GM12878 (cell line): ENCODE results near the gene DCP1B. TPM values are rescaled to one million over a fixed set of nuclear protein-coding genes. Genes with fewer than 3 reads are reported as not detected.

Source experiments
- FOXK2 ChIP-seq: fragments of 450-650 bp; IDR thresholded peaks from 2 replicates; pipeline ENCODE4 v1.6.1; 2017; ENCODE audit warnings: mild to moderate bottlenecking, moderate library complexity
- IKZF2 ChIP-seq, 2 experiments: fragments of 450-650 bp; IDR thresholded peaks; 2 replicates each; pipeline ENCODE4 v1.6.1; 2017; ENCODE audit warnings: mild to moderate bottlenecking in 2 of 2, moderate library complexity in 2 of 2
- IRF4 ChIP-seq: IDR thresholded peaks from 2 replicates; pipeline ENCODE4 v1.6.1; 2011; ENCODE audit warnings: low read depth, low read length
- JUNB ChIP-seq: IDR thresholded peaks from 2 replicates; pipeline ENCODE4 v1.6.1; 2016; ENCODE audit warnings: antibody characterized with exemption, mild to moderate bottlenecking
- MTA3 ChIP-seq: IDR thresholded peaks from 2 replicates; pipeline ENCODE4 v1.6.1; 2012; ENCODE audit warnings: low read length, inconsistent platforms, borderline replicate concordance
- MXI1 ChIP-seq: fragments of 150-350 bp; IDR thresholded peaks from 2 replicates; pipeline ENCODE4 v1.6.1; 2011; ENCODE audit warnings: low read depth, mild to moderate bottlenecking, inconsistent platforms, low read length, improper control_type of control experiment
- MYB ChIP-seq: fragments of 150-350 bp; IDR thresholded peaks from 2 replicates; pipeline ENCODE4 v1.6.1; 2014; ENCODE audit warnings: mild to moderate bottlenecking, low read depth, low read length, borderline replicate concordance
- NFYA ChIP-seq: IDR thresholded peaks from 2 replicates; pipeline ENCODE4 v1.6.1; 2011; ENCODE audit warnings: low read depth, mild to moderate bottlenecking, low read length, improper control_type of control experiment, borderline replicate concordance
- NR2C1 ChIP-seq: fragments of 450-650 bp; IDR thresholded peaks from 2 replicates; pipeline ENCODE4 v1.6.1; 2017; ENCODE audit warnings: antibody characterized with exemption, mild to moderate bottlenecking, moderate library complexity
- NR2C2 ChIP-seq: IDR thresholded peaks from 2 replicates; pipeline ENCODE4 v1.6.1; 2011; ENCODE audit warnings: borderline replicate concordance, low read depth; ENCODE audit not compliant: control insufficient read depth, insufficient read length
- PAX5 ChIP-seq: IDR thresholded peaks from 2 replicates; pipeline ENCODE4 v1.6.1; 2011; ENCODE audit warnings: low read depth, low read length, borderline replicate concordance
- PAX8 ChIP-seq: fragments of 450-650 bp; IDR thresholded peaks from 2 replicates; pipeline ENCODE4 v1.6.1; 2017; ENCODE audit warnings: mild to moderate bottlenecking, moderate library complexity
- PML ChIP-seq: IDR thresholded peaks from 2 replicates; pipeline ENCODE4 v1.6.1; 2012; ENCODE audit warnings: low read length, inconsistent platforms
- POLR2A ChIP-seq: IDR thresholded peaks from 2 replicates; pipeline ENCODE4 v1.6.1; 2011; ENCODE audit warnings: low read depth, mild to moderate bottlenecking, low read length
- RCOR1 ChIP-seq: conservative IDR thresholded peaks from 2 replicates; pipeline ENCODE4 v1.6.1; 2012; ENCODE audit warnings: low read depth, low read length, improper control_type of control experiment
- SMARCA5 ChIP-seq: fragments of 450-650 bp; IDR thresholded peaks from 2 replicates; pipeline ENCODE4 v1.6.1; 2017; ENCODE audit warnings: mild to moderate bottlenecking
- SMC3 ChIP-seq: IDR thresholded peaks from 2 replicates; pipeline ENCODE4 v1.6.1; 2011; ENCODE audit warnings: low read length, improper control_type of control experiment, borderline replicate concordance
- SUPT20H ChIP-seq: IDR thresholded peaks from 2 replicates; pipeline ENCODE4 v1.6.1; 2011; ENCODE audit warnings: low read depth, mild to moderate bottlenecking, low read length, moderate library complexity, borderline replicate concordance; ENCODE audit not compliant: control insufficient read depth
- TBL1XR1 ChIP-seq: IDR thresholded peaks from 2 replicates; pipeline ENCODE4 v1.6.1; 2012; ENCODE audit warnings: low read depth, low read length, improper control_type of control experiment
- polyA plus RNA-seq, 11 experiments: library from polyadenylated mRNA; depleted of rRNA in 4 of 11; unstranded in 6 of 11; stranded (reverse) in 5 of 11; fragments of >200 nt; fragmentation: Nextera tagmentation in 4 of 11; fragmentation: Illumina TruSeq in 1 of 11; extraction: Ambion mirVana in 4 of 11; extraction: Trizol in 1 of 11; gene quantifications; 1 replicate in 1 of 11; 2 replicates in 10 of 11; pipeline versions ENCODE4 v1.2.1 to v1.2.3, GENCODE V29; 2011 to 2016; ENCODE audit warnings: inconsistent platforms in 2 of 11, missing spikeins in 2 of 11, low read depth in 1 of 11
- total RNA-seq, 4 experiments: library from RNA; depleted of rRNA in 3 of 4; stranded (reverse); fragments of >200 nt in 3 of 4; fragmentation: Illumina TruSeq in 1 of 4; extraction: Trizol in 1 of 4; gene quantifications; 2 replicates each; pipeline versions ENCODE4 v1.2.1 to v1.2.3, GENCODE V29; 2013 to 2021
- TF ChIP-seq, protein P1 (sequence below): fragments of 450-650 bp; IDR thresholded peaks from 2 replicates; pipeline ENCODE4 v1.6.1; 2018; ENCODE audit warnings: borderline replicate concordance, mild to moderate bottlenecking; ENCODE audit not compliant: partially characterized antibody
- TF ChIP-seq, protein P2 (sequence below): fragments of 450-650 bp; formaldehyde crosslinking; IDR thresholded peaks from 2 replicates; pipeline ENCODE4 v1.4.0; 2022; ENCODE audit warnings: mild to moderate bottlenecking, moderate library complexity
- TF ChIP-seq, protein P3 (sequence below): fragments of 450-650 bp; IDR thresholded peaks from 2 replicates; pipeline ENCODE4 v1.6.1; 2016; ENCODE audit warnings: mild to moderate bottlenecking
- TF ChIP-seq, protein P4 (sequence below): IDR thresholded peaks from 2 replicates; pipeline ENCODE4 v1.6.1; 2011; ENCODE audit warnings: low read depth, mild to moderate bottlenecking, low read length, moderate library complexity, borderline replicate concordance; ENCODE audit errors: extremely low read depth
- TF ChIP-seq, protein P5 (sequence below): IDR thresholded peaks from 2 replicates; pipeline ENCODE4 v1.6.1; 2012; ENCODE audit warnings: low read depth, low read length, improper control_type of control experiment

Gene DCP1B
- total and polyA plus RNA-seq, 10 of the 15 experiments (the other 5 are each of a cell fraction or from before 2014, with no cell fraction given) = 1.3 to 23.4 (median 15.3) TPM

DNA sequence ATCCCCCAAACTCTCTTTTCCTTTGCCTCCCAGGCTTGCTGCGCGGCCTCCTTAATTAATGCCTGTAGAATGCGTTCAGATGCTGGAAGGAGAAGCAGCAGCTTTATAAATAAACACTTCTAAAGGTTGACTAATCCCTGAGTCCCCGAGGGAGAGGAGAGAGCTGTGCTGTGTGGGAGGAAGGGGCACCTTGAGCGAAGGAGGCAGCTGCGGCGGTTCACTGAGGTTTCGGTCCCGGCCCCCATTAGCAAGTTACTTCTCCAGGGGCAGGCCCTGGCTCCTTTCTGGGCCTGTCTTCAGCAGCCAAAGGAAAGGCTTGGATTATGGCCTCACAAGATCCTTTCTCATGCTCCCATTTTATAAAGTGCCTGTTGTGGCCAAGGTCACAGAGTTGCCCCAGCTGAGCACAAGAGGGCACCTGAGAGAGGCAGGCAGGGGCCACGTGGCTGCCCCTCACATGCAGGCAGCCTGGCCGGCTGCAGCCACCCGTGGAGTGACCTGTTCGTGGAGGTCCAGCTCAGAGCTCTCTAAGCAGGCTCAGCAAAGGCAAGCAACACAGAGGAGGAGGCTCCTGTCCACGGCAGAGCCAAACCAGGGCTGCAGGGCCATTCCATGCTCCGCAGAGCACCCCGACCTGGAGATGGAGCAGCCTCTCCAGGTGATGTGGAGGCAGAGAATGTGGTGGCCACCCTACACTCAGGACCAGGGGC, 70.8 kb downstream of the DCP1B start (continued):
- TF ChIP-seq NR2C1 (no peak), PAX8 (no peak), PML (no peak), SMARCA5 (no peak), POLR2A (no peak), SMC3 (no peak), IKZF2 (IDR thresholded peaks at IDR 0.05) (peak; percentile 53 to 68; a peak in 2 of 4 replicates), PAX5 (peak; percentile 45; the same call in 1 of the 2 replicates), IRF4 (no peak), NR2C2 (no peak), NFYA (no peak), MXI1 (no peak), JUNB (no peak), MYB (no peak), RCOR1 (no peak), TBL1XR1 (no peak), MTA3 (no peak), SUPT20H (no peak), FOXK2 (no peak)
- TF ChIP-seq, protein P1, sequence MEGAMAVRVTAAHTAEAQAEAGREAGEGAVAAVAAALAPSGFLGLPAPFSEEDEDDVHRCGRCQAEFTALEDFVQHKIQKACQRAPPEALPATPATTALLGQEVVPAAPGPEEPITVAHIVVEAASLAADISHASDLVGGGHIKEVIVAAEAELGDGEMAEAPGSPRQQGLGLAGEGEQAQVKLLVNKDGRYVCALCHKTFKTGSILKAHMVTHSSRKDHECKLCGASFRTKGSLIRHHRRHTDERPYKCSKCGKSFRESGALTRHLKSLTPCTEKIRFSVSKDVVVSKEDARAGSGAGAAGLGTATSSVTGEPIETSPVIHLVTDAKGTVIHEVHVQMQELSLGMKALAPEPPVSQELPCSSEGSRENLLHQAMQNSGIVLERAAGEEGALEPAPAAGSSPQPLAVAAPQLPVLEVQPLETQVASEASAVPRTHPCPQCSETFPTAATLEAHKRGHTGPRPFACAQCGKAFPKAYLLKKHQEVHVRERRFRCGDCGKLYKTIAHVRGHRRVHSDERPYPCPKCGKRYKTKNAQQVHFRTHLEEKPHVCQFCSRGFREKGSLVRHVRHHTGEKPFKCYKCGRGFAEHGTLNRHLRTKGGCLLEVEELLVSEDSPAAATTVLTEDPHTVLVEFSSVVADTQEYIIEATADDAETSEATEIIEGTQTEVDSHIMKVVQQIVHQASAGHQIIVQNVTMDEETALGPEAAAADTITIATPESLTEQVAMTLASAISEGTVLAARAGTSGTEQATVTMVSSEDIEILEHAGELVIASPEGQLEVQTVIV = no peak
- TF ChIP-seq, protein P2, sequence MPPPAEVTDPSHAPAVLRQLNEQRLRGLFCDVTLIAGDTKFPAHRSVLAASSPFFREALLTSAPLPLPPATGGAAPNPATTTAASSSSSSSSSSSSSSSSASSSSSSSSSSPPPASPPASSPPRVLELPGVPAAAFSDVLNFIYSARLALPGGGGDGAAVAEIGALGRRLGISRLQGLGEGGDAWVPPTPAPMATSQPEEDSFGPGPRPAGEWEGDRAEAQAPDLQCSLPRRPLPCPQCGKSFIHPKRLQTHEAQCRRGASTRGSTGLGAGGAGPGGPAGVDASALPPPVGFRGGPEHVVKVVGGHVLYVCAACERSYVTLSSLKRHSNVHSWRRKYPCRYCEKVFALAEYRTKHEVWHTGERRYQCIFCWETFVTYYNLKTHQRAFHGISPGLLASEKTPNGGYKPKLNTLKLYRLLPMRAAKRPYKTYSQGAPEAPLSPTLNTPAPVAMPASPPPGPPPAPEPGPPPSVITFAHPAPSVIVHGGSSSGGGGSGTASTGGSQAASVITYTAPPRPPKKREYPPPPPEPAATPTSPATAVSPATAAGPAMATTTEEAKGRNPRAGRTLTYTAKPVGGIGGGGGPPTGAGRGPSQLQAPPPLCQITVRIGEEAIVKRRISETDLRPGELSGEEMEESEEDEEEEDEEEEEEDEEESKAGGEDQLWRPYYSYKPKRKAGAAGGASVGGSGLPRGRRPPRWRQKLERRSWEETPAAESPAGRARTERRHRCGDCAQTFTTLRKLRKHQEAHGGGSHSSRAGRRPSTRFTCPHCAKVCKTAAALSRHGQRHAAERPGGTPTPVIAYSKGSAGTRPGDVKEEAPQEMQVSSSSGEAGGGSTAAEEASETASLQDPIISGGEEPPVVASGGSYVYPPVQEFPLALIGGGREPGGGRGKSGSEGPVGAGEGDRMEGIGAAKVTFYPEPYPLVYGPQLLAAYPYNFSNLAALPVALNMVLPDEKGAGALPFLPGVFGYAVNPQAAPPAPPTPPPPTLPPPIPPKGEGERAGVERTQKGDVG (CRISPR knock-in tag) = no peak
- TF ChIP-seq, protein P3, sequence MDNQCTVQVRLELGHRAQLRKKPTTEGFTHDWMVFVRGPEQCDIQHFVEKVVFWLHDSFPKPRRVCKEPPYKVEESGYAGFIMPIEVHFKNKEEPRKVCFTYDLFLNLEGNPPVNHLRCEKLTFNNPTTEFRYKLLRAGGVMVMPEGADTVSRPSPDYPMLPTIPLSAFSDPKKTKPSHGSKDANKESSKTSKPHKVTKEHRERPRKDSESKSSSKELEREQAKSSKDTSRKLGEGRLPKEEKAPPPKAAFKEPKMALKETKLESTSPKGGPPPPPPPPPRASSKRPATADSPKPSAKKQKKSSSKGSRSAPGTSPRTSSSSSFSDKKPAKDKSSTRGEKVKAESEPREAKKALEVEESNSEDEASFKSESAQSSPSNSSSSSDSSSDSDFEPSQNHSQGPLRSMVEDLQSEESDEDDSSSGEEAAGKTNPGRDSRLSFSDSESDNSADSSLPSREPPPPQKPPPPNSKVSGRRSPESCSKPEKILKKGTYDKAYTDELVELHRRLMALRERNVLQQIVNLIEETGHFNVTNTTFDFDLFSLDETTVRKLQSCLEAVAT = no peak
- TF ChIP-seq, protein P4, sequence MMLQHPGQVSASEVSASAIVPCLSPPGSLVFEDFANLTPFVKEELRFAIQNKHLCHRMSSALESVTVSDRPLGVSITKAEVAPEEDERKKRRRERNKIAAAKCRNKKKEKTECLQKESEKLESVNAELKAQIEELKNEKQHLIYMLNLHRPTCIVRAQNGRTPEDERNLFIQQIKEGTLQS = no peak
- TF ChIP-seq, protein P5, sequence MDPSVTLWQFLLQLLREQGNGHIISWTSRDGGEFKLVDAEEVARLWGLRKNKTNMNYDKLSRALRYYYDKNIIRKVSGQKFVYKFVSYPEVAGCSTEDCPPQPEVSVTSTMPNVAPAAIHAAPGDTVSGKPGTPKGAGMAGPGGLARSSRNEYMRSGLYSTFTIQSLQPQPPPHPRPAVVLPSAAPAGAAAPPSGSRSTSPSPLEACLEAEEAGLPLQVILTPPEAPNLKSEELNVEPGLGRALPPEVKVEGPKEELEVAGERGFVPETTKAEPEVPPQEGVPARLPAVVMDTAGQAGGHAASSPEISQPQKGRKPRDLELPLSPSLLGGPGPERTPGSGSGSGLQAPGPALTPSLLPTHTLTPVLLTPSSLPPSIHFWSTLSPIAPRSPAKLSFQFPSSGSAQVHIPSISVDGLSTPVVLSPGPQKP = no peak
